GM12878 (cell line): ENCODE data around the gene HOXA2. TPM values are rescaled to one million over a fixed set of nuclear protein-coding genes. Genes with fewer than 3 reads are reported as not detected.

Source experiments
- ATAC-seq: fragments of 200-7000 bp; cut with Tn5 transposase; 3 replicates; pipeline ENCODE4 v1.9.1; 2020; ENCODE audit warnings: mild to moderate bottlenecking, moderate library complexity
- BruUV-seq: library from RNA; stranded (reverse); fragments of 400-500 nt; replicated peaks from 2 replicates; lab custom pipeline; 2021; lab: Mats Ljungman, UMichigan
- CTCF ChIA-PET: fragments of 300-600 bp; sonication (Branson Sonifier 250); formaldehyde crosslinking; extraction: SDS; loops from one replicate; lab custom pipeline; 2021; ENCODE audit warnings: inconsistent platforms; lab: Yijun Ruan, JAX
- POLR2A ChIA-PET: fragments of 350-600 bp; formaldehyde crosslinking; extraction: SDS; loops from one replicate; lab custom pipeline; 2021; ENCODE audit warnings: inconsistent platforms; lab: Charles Lee
- RAD21 ChIA-PET: fragments of 300-600 bp; sonication (Branson Sonifier 250); formaldehyde crosslinking; loops from one replicate; lab custom pipeline; 2023; ENCODE audit warnings: antibody characterized with exemption; ENCODE audit not compliant: unreplicated experiment; lab: Charles Lee
- SMC1A ChIA-PET: fragments of 300-600 bp; sonication (Branson Sonifier 250); formaldehyde crosslinking; loops from one replicate; lab custom pipeline; 2023; ENCODE audit not compliant: unreplicated experiment, uncharacterized antibody; lab: Charles Lee
- DNase-seq: peaks from one replicate; pipeline ENCODE4 v3.0.0-alpha.2; 2011; ENCODE audit warnings: low read depth, low spot score
- FAIRE-seq: peaks from 3 replicates; lab custom pipeline; 2011; peaks lifted over from hg19 to GRCh38; lab: Jason Lieb, UNC
- H2AFZ ChIP-seq: 2 replicates; pipeline ENCODE4 v1.6.0; 2011; ENCODE audit warnings: low read depth, low read length, control low read depth; ENCODE audit not compliant: control insufficient read depth
- H3K27ac ChIP-seq: 2 replicates; pipeline ENCODE4 v1.5.1; 2011; ENCODE audit warnings: control low read depth; ENCODE audit not compliant: control insufficient read depth, insufficient read depth
- H3K27me3 ChIP-seq, 2 experiments: replicated peaks in 1 of 2; 2 replicates each; pipeline versions ENCODE4 v1.6.0 to v1.6.1; 2011; ENCODE audit warnings: low read length in 1 of 2; ENCODE audit not compliant: control insufficient read depth in 2 of 2, insufficient read depth in 2 of 2
- H3K36me3 ChIP-seq, 2 experiments: 2 replicates each; pipeline ENCODE4 v1.5.1; 2011; ENCODE audit warnings: low read length in 1 of 2; ENCODE audit not compliant: control insufficient read depth in 2 of 2, insufficient read depth in 2 of 2
- H3K4me1 ChIP-seq: 2 replicates; pipeline ENCODE4 v1.6.1; 2011; ENCODE audit warnings: mild to moderate bottlenecking, low read length, moderate library complexity, mixed read lengths; ENCODE audit not compliant: control insufficient read depth, insufficient read depth
- H3K4me2 ChIP-seq: 2 replicates; pipeline ENCODE4 v1.6.0; 2011; ENCODE audit warnings: control low read depth; ENCODE audit not compliant: control insufficient read depth, insufficient read depth
- H3K4me3 ChIP-seq: fragments of 200-600 bp; sonication (generic); 2 replicates; pipeline ENCODE4 v1.5.1; 2016
- H3K79me2 ChIP-seq: 2 replicates; pipeline ENCODE4 v1.6.0; 2011; ENCODE audit warnings: low read length; ENCODE audit not compliant: control insufficient read depth, insufficient read depth
- H3K9ac ChIP-seq: 2 replicates; pipeline ENCODE4 v1.8.0; 2011; ENCODE audit warnings: low read length, control low read depth, mixed read lengths; ENCODE audit not compliant: control insufficient read depth, insufficient read depth
- H3K9me3 ChIP-seq: replicated peaks from 3 replicates; pipeline ENCODE4 v1.5.1; 2011; ENCODE audit warnings: mild to moderate bottlenecking, low read length; ENCODE audit not compliant: control insufficient read depth, insufficient read depth
- H4K20me1 ChIP-seq: 2 replicates; pipeline ENCODE4 v1.6.0; 2011; ENCODE audit not compliant: control insufficient read depth, insufficient read depth
- ATF3 ChIP-seq: IDR thresholded peaks from 2 replicates; pipeline ENCODE4 v1.6.1; 2011; ENCODE audit warnings: low read depth, mild to moderate bottlenecking, low read length, moderate library complexity, borderline replicate concordance; ENCODE audit errors: extremely low read depth
- BCL11A ChIP-seq: IDR thresholded peaks from 2 replicates; pipeline ENCODE4 v1.6.1; 2011; ENCODE audit warnings: low read depth, low read length
- BCL3 ChIP-seq: IDR thresholded peaks from 2 replicates; pipeline ENCODE4 v1.6.1; 2011; ENCODE audit warnings: borderline replicate concordance, low read depth, mild to moderate bottlenecking, moderate library complexity, low read length; ENCODE audit not compliant: insufficient read depth, poor library complexity, severe bottlenecking
- CEBPZ ChIP-seq: fragments of 150-350 bp; IDR thresholded peaks from 2 replicates; pipeline ENCODE4 v1.6.1; 2016; ENCODE audit warnings: low read depth, low read length
- HCFC1 ChIP-seq: fragments of 150-350 bp; IDR thresholded peaks from 2 replicates; pipeline ENCODE4 v1.6.1; 2014; ENCODE audit warnings: low read length
- IKZF1 ChIP-seq: fragments of 450-650 bp; conservative IDR thresholded peaks from 2 replicates; pipeline ENCODE4 v1.6.1; 2017; ENCODE audit warnings: antibody characterized with exemption, mild to moderate bottlenecking
- POLR2A ChIP-seq: IDR thresholded peaks from 2 replicates; pipeline ENCODE4 v1.6.1; 2011; ENCODE audit warnings: low read depth, mild to moderate bottlenecking, low read length
- SMARCA5 ChIP-seq: fragments of 450-650 bp; IDR thresholded peaks from 2 replicates; pipeline ENCODE4 v1.6.1; 2017; ENCODE audit warnings: mild to moderate bottlenecking
- STAT3 ChIP-seq: IDR thresholded peaks from 2 replicates; pipeline ENCODE4 v1.6.1; 2011; ENCODE audit warnings: low read depth, low read length, improper control_type of control experiment
- ZBED1 ChIP-seq: IDR thresholded peaks from 2 replicates; pipeline ENCODE4 v1.6.1; 2016; ENCODE audit warnings: borderline replicate concordance
- ZNF24 ChIP-seq: fragments of 450-650 bp; IDR thresholded peaks from 2 replicates; pipeline ENCODE4 v1.6.1; 2017; ENCODE audit warnings: antibody characterized with exemption, mild to moderate bottlenecking
- ZNF384 ChIP-seq: IDR thresholded peaks from 2 replicates; pipeline ENCODE4 v1.6.1; 2012; ENCODE audit warnings: low read depth, mild to moderate bottlenecking, low read length, improper control_type of control experiment, borderline replicate concordance
- WGBS: methylation state at CpG from one replicate; pipeline ENCODE4 v1.1.6; 2016; ENCODE audit warnings: low lambda C conversion rate; ENCODE audit not compliant: insufficient replicate concordance, insufficient coverage; ENCODE audit errors: missing lambda C conversion rate; 5-methylcytosine and 5-hydroxymethylcytosine counted together
- in situ Hi-C: fragments of 300-500 bp; cut with MboI; formaldehyde crosslinking; loops from 9 replicates; pipeline ENCODE4 v1.14.3; 2018; ENCODE audit warnings: mixed read lengths
- intact Hi-C: fragments of 100-400 bp; cut with micrococcal nuclease; formaldehyde crosslinking; loops from one replicate; pipeline ENCODE4 v1.14.2; 2022; ENCODE audit not compliant: unreplicated experiment
- polyA plus RNA-seq, 11 experiments: library from polyadenylated mRNA; depleted of rRNA in 4 of 11; unstranded in 6 of 11; stranded (reverse) in 5 of 11; fragments of >200 nt; fragmentation: Nextera tagmentation in 4 of 11; fragmentation: Illumina TruSeq in 1 of 11; extraction: Ambion mirVana in 4 of 11; extraction: Trizol in 1 of 11; gene quantifications; 1 replicate in 1 of 11; 2 replicates in 10 of 11; pipeline versions ENCODE4 v1.2.1 to v1.2.3, GENCODE V29; 2011 to 2016; ENCODE audit warnings: inconsistent platforms in 2 of 11, missing spikeins in 2 of 11, low read depth in 1 of 11
- total RNA-seq, 4 experiments: library from RNA; depleted of rRNA in 3 of 4; stranded (reverse); fragments of >200 nt in 3 of 4; fragmentation: Illumina TruSeq in 1 of 4; extraction: Trizol in 1 of 4; gene quantifications; 2 replicates each; pipeline versions ENCODE4 v1.2.1 to v1.2.3, GENCODE V29; 2013 to 2021

Gene HOXA2
- total and polyA plus RNA-seq, 10 of the 15 experiments (the other 5 are each of a cell fraction or from before 2014, with no cell fraction given) = not detected

GRCh38 chr7:27144781-27145164 is 42.3 kb upstream of the HOXA2 start:
- intact Hi-C loops (no loop called here), in situ Hi-C loops (no loop called here)
- ChIA-PET CTCF (no interaction called here), SMC1A (no interaction called here), POLR2A (no interaction called here), RAD21 (no interaction called here)
- BruUV-seq = no TSS peak
- Histone ChIP-seq H3K4me1 (no peaks in the 10 kb centered on the region), H3K79me2 (no peaks in the 10 kb centered on the region), H3K9me3 (no peaks in the 10 kb centered on the region; the same call in 2 of the 3 replicates), H3K9ac (no peak overlapping the region), H3K4me2 (no peak overlapping the region), H3K4me3 (no peak overlapping the region), H3K27me3 (peaks cover 8 to 18% of the 10 kb centered on the region in 2 experiments; a peak in 3 of 4 replicates), H3K36me3 (no peaks in the 10 kb centered on the region), H3K27ac (no peak overlapping the region), H2AFZ (no peak overlapping the region), H4K20me1 (no peaks in the 10 kb centered on the region)
- TF ChIP-seq ZBED1 (no peak), ATF3 (no peak), POLR2A (no peak), SMARCA5 (no peak), BCL11A (no peak), STAT3 (no peak), CEBPZ (no peak), ZNF24 (no peak), IKZF1 (no peak), BCL3 (no peak), ZNF384 (no peak), HCFC1 (no peak)
- no peak for FAIRE-seq
- no peak for ATAC-seq
- WGBS = 81% methylated on average over 31 of the region's 31 CpGs
- no peak for DNase-seq
